Right atrium auricular region (tissue), 2 donors: ENCODE results near the gene FCF1. TPM values are rescaled to one million over a fixed set of nuclear protein-coding genes. Genes with fewer than 3 reads are reported as not detected.

Experiments used
- DNase-seq: peaks from one replicate; pipeline ENCODE4 v3.0.0-alpha.2; 2019; ENCODE audit warnings: low spot score
- H3K27ac ChIP-seq, 2 donors: fragments of 200-600 bp; sonication (generic); 1 replicate in 1 of 2; 2 replicates in 1 of 2; pipeline ENCODE4 v1.5.1; 2016 to 2019
- H3K27me3 ChIP-seq, 2 donors: fragments of 200-600 bp; sonication (generic); one replicate each; pipeline versions ENCODE4 v1.5.1 to v1.6.0; 2017 to 2019
- H3K36me3 ChIP-seq: fragments of 200-600 bp; sonication (generic); one replicate; pipeline ENCODE4 v1.5.1; 2016
- H3K4me1 ChIP-seq, 2 donors: fragments of 200-600 bp; sonication (generic); one replicate each; pipeline versions ENCODE4 v1.5.1 to v1.6.0; 2017 to 2019
- H3K4me3 ChIP-seq, 2 donors: fragments of 200-600 bp; sonication (generic); 1 replicate in 1 of 2; 2 replicates in 1 of 2; pipeline ENCODE4 v1.5.1; 2017 to 2019; ENCODE audit warnings: mild to moderate bottlenecking in 1 of 2, moderate library complexity in 1 of 2
- H3K9me3 ChIP-seq, 2 donors: fragments of 200-600 bp; sonication (generic); one replicate each; pipeline ENCODE4 v1.5.1; 2019
- total RNA-seq, 2 donors: library from RNA; depleted of rRNA; stranded (reverse); fragments of >200 nt; gene quantifications; one replicate each; pipeline ENCODE4 v1.1.0, GENCODE V29; 2016
- TF ChIP-seq, protein P1 (sequence below), 2 donors: fragments of 200-600 bp; sonication (generic); IDR thresholded peaks; one replicate each; pipeline ENCODE4 v1.5.1; 2019; ENCODE audit warnings: antibody characterized with exemption in 2 of 2

Gene FCF1
- total RNA-seq, 2 donors from 2014 or later = 12.6 to 20.0 TPM

DNA sequence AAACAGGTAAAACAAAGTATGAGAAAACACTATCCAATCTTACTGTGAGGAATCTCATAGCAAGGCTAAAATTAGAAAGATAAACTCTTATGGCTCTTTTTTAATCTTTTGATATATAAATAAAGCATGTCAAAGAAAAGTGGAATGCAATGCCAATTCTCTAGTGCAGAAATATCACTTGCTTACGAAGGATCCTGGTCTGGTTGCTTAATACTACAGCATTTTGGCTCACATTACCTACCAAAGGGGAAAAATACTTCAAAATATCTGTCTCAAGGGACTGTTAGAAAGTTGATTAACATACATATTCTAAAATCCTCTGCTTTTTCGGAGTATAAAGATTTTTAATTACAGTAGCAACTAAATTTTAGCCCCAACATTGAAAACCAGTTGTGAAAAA, 21.5 kb upstream of the FCF1 start:
- no peak for DNase-seq
- TF ChIP-seq, protein P1, sequence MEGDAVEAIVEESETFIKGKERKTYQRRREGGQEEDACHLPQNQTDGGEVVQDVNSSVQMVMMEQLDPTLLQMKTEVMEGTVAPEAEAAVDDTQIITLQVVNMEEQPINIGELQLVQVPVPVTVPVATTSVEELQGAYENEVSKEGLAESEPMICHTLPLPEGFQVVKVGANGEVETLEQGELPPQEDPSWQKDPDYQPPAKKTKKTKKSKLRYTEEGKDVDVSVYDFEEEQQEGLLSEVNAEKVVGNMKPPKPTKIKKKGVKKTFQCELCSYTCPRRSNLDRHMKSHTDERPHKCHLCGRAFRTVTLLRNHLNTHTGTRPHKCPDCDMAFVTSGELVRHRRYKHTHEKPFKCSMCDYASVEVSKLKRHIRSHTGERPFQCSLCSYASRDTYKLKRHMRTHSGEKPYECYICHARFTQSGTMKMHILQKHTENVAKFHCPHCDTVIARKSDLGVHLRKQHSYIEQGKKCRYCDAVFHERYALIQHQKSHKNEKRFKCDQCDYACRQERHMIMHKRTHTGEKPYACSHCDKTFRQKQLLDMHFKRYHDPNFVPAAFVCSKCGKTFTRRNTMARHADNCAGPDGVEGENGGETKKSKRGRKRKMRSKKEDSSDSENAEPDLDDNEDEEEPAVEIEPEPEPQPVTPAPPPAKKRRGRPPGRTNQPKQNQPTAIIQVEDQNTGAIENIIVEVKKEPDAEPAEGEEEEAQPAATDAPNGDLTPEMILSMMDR (IDR thresholded peaks at IDR 0.05) = no peak
- peaks cover 4% of the 10 kb centered on the region for H3K36me3 ChIP-seq
- H3K4me3 ChIP-seq = no peak overlapping the region
- H3K4me1 ChIP-seq = peaks cover 0 to 26% of the 10 kb centered on the region in 2 donors
- peak overlapping the region in 1 of 2 donors; percentile 0 for H3K27ac ChIP-seq
- no peaks in the 10 kb centered on the region for H3K27me3 ChIP-seq
- no peaks in the 10 kb centered on the region for H3K9me3 ChIP-seq

DNA sequence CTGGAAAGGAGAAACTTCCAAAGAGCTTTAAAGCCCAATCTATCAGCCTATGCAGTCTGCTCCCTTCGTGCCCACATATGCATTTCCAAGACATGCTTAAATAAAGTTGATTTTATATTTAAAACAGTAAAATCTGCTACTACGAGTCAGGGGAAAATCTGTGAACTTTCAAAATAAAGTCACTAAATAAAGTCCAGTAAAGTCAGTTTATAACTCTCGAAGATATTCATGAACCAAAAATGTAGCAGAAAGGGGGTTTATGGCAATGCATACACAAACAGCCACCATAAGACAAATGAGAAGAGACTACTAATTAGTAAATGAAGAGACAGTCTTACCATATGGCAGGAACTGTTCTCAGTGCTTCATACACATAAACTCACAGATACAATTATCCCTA, 19.8 kb upstream of the FCF1 start:
- DNase-seq = no peak
- H3K27me3 ChIP-seq = no peaks in the 10 kb centered on the region
- H3K4me3 ChIP-seq = no peak overlapping the region
- H3K27ac ChIP-seq = no peak overlapping the region
- peaks cover 0 to 26% of the 10 kb centered on the region in 2 donors for H3K4me1 ChIP-seq
- H3K36me3 ChIP-seq = peaks cover 4% of the 10 kb centered on the region
- TF ChIP-seq, protein P1 (IDR thresholded peaks at IDR 0.05) = no peak
- H3K9me3 ChIP-seq = no peaks in the 10 kb centered on the region

DNA sequence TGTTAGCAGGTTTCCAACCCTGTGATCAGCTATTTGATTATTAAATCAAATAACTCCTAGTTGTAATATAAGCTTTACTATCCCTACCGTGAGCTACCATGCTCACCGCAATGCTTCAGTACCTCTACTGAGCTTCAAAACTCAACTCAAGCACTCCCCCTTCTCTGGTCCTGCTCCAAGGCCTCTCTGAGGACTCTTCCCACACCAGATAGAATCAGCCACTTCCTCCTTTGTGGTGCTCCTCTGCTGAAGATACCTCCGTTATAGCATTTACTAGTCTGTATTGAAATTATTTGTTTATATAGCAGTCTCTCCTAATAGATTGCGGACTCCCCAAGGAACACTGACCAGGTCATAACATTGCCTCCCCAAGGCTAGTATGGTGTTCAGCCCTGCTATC, 17.5 kb upstream of the FCF1 start:
- H3K36me3 ChIP-seq = no peaks in the 10 kb centered on the region
- no peak overlapping the region for H3K27ac ChIP-seq
- no peak for DNase-seq
- peaks cover 0 to 25% of the 10 kb centered on the region in 2 donors for H3K4me1 ChIP-seq
- no peak overlapping the region for H3K4me3 ChIP-seq
- no peaks in the 10 kb centered on the region for H3K9me3 ChIP-seq
- TF ChIP-seq, protein P1 (IDR thresholded peaks at IDR 0.05) = no peak
- no peaks in the 10 kb centered on the region for H3K27me3 ChIP-seq

DNA sequence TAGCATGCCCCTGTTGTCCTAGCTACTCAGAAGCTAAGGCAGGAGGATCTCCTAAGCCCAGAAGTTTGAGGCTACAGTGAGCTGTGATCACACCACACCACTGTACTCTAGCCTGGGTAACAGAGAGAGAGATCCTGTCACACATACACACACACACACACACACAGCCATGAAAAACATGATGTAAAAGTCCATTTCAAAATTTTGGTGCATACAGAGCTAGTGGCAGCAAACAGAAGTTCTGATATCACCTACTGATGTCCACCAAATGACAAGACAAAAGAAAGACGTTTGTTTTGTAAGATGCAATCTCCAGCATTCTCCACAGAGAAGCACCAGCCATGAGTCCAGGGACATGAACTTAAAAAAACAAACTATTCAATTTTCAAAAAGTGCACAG, 15.9 kb upstream of the FCF1 start:
- H3K4me3 ChIP-seq = no peak overlapping the region
- no peaks in the 10 kb centered on the region for H3K36me3 ChIP-seq
- H3K27ac ChIP-seq = no peak overlapping the region
- H3K9me3 ChIP-seq = no peaks in the 10 kb centered on the region
- TF ChIP-seq, protein P1 (IDR thresholded peaks at IDR 0.05) = no peak
- no peak for DNase-seq
- peaks cover 0 to 9% of the 10 kb centered on the region in 2 donors for H3K4me1 ChIP-seq
- no peaks in the 10 kb centered on the region for H3K27me3 ChIP-seq

DNA sequence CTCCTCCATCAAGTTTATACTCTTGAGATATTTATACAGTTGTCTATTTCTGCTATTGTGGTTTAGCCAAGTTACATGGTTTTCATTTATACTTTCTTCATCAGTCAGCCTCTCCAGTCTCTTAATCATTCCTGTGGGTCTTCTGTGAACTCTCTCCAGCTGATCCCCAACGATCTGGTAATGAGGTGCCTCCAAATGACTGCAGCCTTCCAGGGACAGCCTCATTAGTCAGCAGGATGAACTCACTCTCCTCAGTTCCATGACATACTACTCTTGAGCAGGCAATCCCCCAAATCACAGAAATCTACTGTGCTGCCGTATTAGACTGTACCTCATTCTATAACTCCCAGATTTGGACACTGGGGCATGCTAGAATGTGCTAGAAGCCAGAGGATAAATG, 15.4 kb upstream of the FCF1 start:
- Histone ChIP-seq H3K9me3 (no peaks in the 10 kb centered on the region), H3K27me3 (no peaks in the 10 kb centered on the region), H3K4me3 (no peak overlapping the region), H3K27ac (no peak overlapping the region), H3K4me1 (peaks cover 0 to 3% of the 10 kb centered on the region in 2 donors), H3K36me3 (no peaks in the 10 kb centered on the region)
- no peak for DNase-seq
- TF ChIP-seq, protein P1 (IDR thresholded peaks at IDR 0.05) = no peak

DNA sequence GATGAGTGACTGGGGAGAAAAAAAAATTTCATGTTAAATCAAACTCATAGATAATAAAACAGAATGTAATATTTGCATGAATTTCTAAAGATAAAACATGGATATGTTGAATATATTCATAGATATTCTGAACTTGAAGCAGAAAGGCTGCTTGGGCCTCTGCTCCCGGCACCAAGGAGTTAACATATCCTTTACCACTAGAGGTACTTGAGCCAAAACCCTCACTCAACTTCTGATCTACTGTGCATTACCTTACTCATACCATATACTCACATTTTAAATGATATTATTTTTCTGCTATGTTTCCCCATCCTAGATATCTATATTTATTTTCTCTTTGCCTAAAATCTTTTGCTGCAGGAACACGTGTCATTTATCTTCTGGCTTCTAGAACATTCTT, 15.0 kb upstream of the FCF1 start:
- TF ChIP-seq, protein P1 (IDR thresholded peaks at IDR 0.05) = no peak
- H3K27ac ChIP-seq = no peak overlapping the region
- no peak for DNase-seq
- no peaks in the 10 kb centered on the region for H3K9me3 ChIP-seq
- no peaks in the 10 kb centered on the region for H3K36me3 ChIP-seq
- no peaks in the 10 kb centered on the region for H3K4me1 ChIP-seq
- no peak overlapping the region for H3K4me3 ChIP-seq
- H3K27me3 ChIP-seq = no peaks in the 10 kb centered on the region
